Measurements from ENCODE around the gene ANKRD6. TPM values are rescaled to one million over a fixed set of nuclear protein-coding genes. Genes with fewer than 3 reads are reported as not detected.

The ANKRD6 gene
- total RNA-seq, 1 donor from 2014 or later = 9.9 TPM

GRCh38 chr6:89518352-89519055 is 85.6 kb downstream of the ANKRD6 start:
- peak; percentile 90 for ATAC-seq

- ATAC-seq = no peak
Observed at GRCh38 chr6:89520736-89521135, 87.8 kb downstream of the ANKRD6 start.

GRCh38 chr6:89522778-89523177 is 89.8 kb downstream of the ANKRD6 start:
- no peak for ATAC-seq

GRCh38 chr6:89525786-89526562 is 93.0 kb downstream of the ANKRD6 start:
- no peak for ATAC-seq

- no peak for ATAC-seq
Observed at GRCh38 chr6:89526563-89526869, 93.6 kb downstream of the ANKRD6 start.

- peak; percentile 53 for ATAC-seq
Observed at GRCh38 chr6:89527634-89528033, 94.7 kb downstream of the ANKRD6 start.

- no peak for ATAC-seq
Observed at GRCh38 chr6:89528866-89529265, 95.9 kb downstream of the ANKRD6 start.

- ATAC-seq = no peak
Observed at GRCh38 chr6:89530982-89531381, 98.0 kb downstream of the ANKRD6 start.

- ATAC-seq = no peak
Observed at GRCh38 chr6:89536231-89536630, 103.3 kb downstream of the ANKRD6 start.

GRCh38 chr6:89539779-89540178 is 106.8 kb downstream of the ANKRD6 start:
- no peak for ATAC-seq

GRCh38 chr6:89542081-89542857 is 109.3 kb downstream of the ANKRD6 start:
- ATAC-seq = no peak

GRCh38 chr6:89542866-89543265 is 109.9 kb downstream of the ANKRD6 start:
- ATAC-seq = no peak

GRCh38 chr6:89547281-89547680 is 114.3 kb downstream of the ANKRD6 start:
- ATAC-seq = no peak

GRCh38 chr6:89553431-89553830 is 120.5 kb downstream of the ANKRD6 start:
- ATAC-seq = no peak

GRCh38 chr6:89554106-89554505 is 121.2 kb downstream of the ANKRD6 start:
- no peak for ATAC-seq

- no peak for ATAC-seq
Observed at GRCh38 chr6:89555031-89555430, 122.1 kb downstream of the ANKRD6 start.

GRCh38 chr6:89555806-89556205 is 122.9 kb downstream of the ANKRD6 start:
- ATAC-seq = no peak

GRCh38 chr6:89559487-89559886 is 126.5 kb downstream of the ANKRD6 start:
- ATAC-seq = no peak

- no peak for ATAC-seq
Observed at GRCh38 chr6:89562093-89562973, 129.4 kb downstream of the ANKRD6 start.

- no peak for ATAC-seq
Observed at GRCh38 chr6:89563866-89564265, 130.9 kb downstream of the ANKRD6 start.

- peak; percentile 62 for ATAC-seq
Observed at GRCh38 chr6:89564752-89565427, 131.9 kb downstream of the ANKRD6 start.
